Mesenchymal stem cell (in vitro differentiated cells and primary cell): ENCODE measurements around the gene ENPP3.

Source experiments
- DNase-seq: peaks from one replicate; pipeline ENCODE4 v3.0.0-alpha.2; 2013
- H2AFZ ChIP-seq: one replicate; pipeline ENCODE4 v1.6.1; 2013; ENCODE audit warnings: low read depth, mild to moderate bottlenecking, control low read depth, inconsistent platforms, low read length, moderate library complexity
- H2AK5ac ChIP-seq: 2 replicates; pipeline ENCODE4 v1.6.1; 2013; ENCODE audit warnings: low read length, moderate library complexity, mild to moderate bottlenecking, inconsistent platforms; ENCODE audit not compliant: severe bottlenecking
- H2BK120ac ChIP-seq: one replicate; pipeline ENCODE4 v1.6.1; 2013; ENCODE audit warnings: low read depth, mild to moderate bottlenecking, inconsistent platforms, low read length, moderate library complexity
- H2BK12ac ChIP-seq, 2 experiments: one replicate each; pipeline ENCODE4 v1.6.1; 2013; ENCODE audit warnings: inconsistent platforms in 2 of 2, low read length in 2 of 2, mild to moderate bottlenecking in 2 of 2, moderate library complexity in 2 of 2, control low read depth in 1 of 2
- H2BK15ac ChIP-seq: one replicate; pipeline ENCODE4 v1.6.1; 2013; ENCODE audit warnings: mild to moderate bottlenecking, low read depth, inconsistent platforms; ENCODE audit not compliant: poor library complexity, severe bottlenecking
- H2BK5ac ChIP-seq: 2 replicates; pipeline ENCODE4 v1.6.1; 2013; ENCODE audit warnings: low read depth, mild to moderate bottlenecking, low read length, control low read depth, inconsistent platforms; ENCODE audit not compliant: poor library complexity, severe bottlenecking
- H3K14ac ChIP-seq, 2 experiments: one replicate each; pipeline ENCODE4 v1.6.1; 2013; ENCODE audit warnings: inconsistent platforms in 2 of 2, low read length in 2 of 2, control low read depth in 1 of 2, mild to moderate bottlenecking in 1 of 2, moderate library complexity in 1 of 2
- H3K18ac ChIP-seq, 2 experiments: one replicate each; pipeline ENCODE4 v1.6.1; 2013; ENCODE audit warnings: inconsistent platforms in 2 of 2, low read length in 2 of 2, control low read depth in 1 of 2, low read depth in 1 of 2, mild to moderate bottlenecking in 1 of 2
- H3K23ac ChIP-seq, 2 experiments: one replicate each; pipeline ENCODE4 v1.6.1; 2013; ENCODE audit warnings: inconsistent platforms in 2 of 2, low read length in 2 of 2, mild to moderate bottlenecking in 2 of 2, moderate library complexity in 2 of 2, control low read depth in 1 of 2
- H3K27ac ChIP-seq: 2 replicates; pipeline ENCODE4 v1.5.1; 2013; ENCODE audit warnings: mild to moderate bottlenecking, moderate library complexity, low read length, control low read depth, inconsistent platforms; ENCODE audit not compliant: poor library complexity, severe bottlenecking
- H3K27me3 ChIP-seq, 2 experiments: 2 replicates each; pipeline versions ENCODE4 v1.6.1 to v1.7.0; 2013; ENCODE audit warnings: low read length in 2 of 2, mild to moderate bottlenecking in 2 of 2, moderate library complexity in 2 of 2, control low read depth in 1 of 2, inconsistent platforms in 1 of 2; ENCODE audit not compliant: control insufficient read depth in 1 of 2, insufficient read depth in 1 of 2
- H3K36me3 ChIP-seq, 2 experiments: 2 replicates each; pipeline versions ENCODE4 v1.6.1 to v1.7.0; 2013; ENCODE audit warnings: low read length in 2 of 2, control low read depth in 1 of 2, inconsistent platforms in 1 of 2, low read depth in 1 of 2, mild to moderate bottlenecking in 1 of 2; ENCODE audit not compliant: insufficient read depth in 2 of 2, control insufficient read depth in 1 of 2
- H3K4ac ChIP-seq, 2 experiments: one replicate each; pipeline ENCODE4 v1.6.1; 2013; ENCODE audit warnings: inconsistent platforms in 2 of 2, low read length in 2 of 2, mild to moderate bottlenecking in 2 of 2, moderate library complexity in 2 of 2, control low read depth in 1 of 2, low read depth in 1 of 2
- H3K4me1 ChIP-seq: 2 replicates; pipeline ENCODE4 v1.6.1; 2013; ENCODE audit warnings: low read depth, low read length, control low read depth; ENCODE audit not compliant: control insufficient read depth, insufficient read depth
- H3K4me2 ChIP-seq: 2 replicates; pipeline ENCODE4 v1.6.1; 2013; ENCODE audit warnings: low read length, mild to moderate bottlenecking, inconsistent platforms; ENCODE audit not compliant: poor library complexity, severe bottlenecking
- H3K4me3 ChIP-seq, 2 experiments: 2 replicates each; pipeline versions ENCODE4 v1.5.1 to v1.7.0; 2013; ENCODE audit warnings: low read length in 2 of 2, mild to moderate bottlenecking in 2 of 2, control low read depth in 1 of 2, low read depth in 1 of 2; ENCODE audit not compliant: insufficient read depth in 1 of 2
- H3K79me1 ChIP-seq: replicated peaks from 2 replicates; pipeline ENCODE4 v1.6.1; 2013; ENCODE audit warnings: mild to moderate bottlenecking, control low read depth, low read length, inconsistent platforms; ENCODE audit not compliant: poor library complexity, severe bottlenecking
- H3K9ac ChIP-seq: 2 replicates; pipeline ENCODE4 v1.7.0; 2013; ENCODE audit warnings: mild to moderate bottlenecking, low read length, moderate library complexity
- H3K9me3 ChIP-seq: 2 replicates; pipeline ENCODE4 v1.7.0; 2013; ENCODE audit warnings: mild to moderate bottlenecking, low read length; ENCODE audit not compliant: control insufficient read depth
- H4K8ac ChIP-seq: one replicate; pipeline ENCODE4 v1.6.1; 2013; ENCODE audit warnings: inconsistent platforms, mild to moderate bottlenecking, low read length, moderate library complexity
- H4K91ac ChIP-seq: one replicate; pipeline ENCODE4 v1.6.1; 2013; ENCODE audit warnings: mild to moderate bottlenecking, low read length, inconsistent platforms
- WGBS: methylation state at CpG from one replicate; pipeline ENCODE4 v1.1.7; 2013; ENCODE audit warnings: mixed read lengths; 5-methylcytosine and 5-hydroxymethylcytosine counted together

The ENPP3 gene

GRCh38 chr6:131761060-131761761 lies 124.1 kb downstream of the ENPP3 start:
- H4K8ac ChIP-seq, result no peak overlapping the region
- no peak overlapping the region for H2BK12ac ChIP-seq
- H3K4me3 ChIP-seq, result no peak overlapping the region
- H2BK15ac ChIP-seq, result no peak overlapping the region
- no peak overlapping the region for H2BK120ac ChIP-seq
- no peaks in the 10 kb centered on the region for H3K4me1 ChIP-seq
- no peak overlapping the region for H3K4me2 ChIP-seq
- no peak overlapping the region for H2AFZ ChIP-seq
- no peak for DNase-seq
- H3K27ac ChIP-seq, result no peak overlapping the region
- no peak overlapping the region for H2AK5ac ChIP-seq
- no peak overlapping the region for H4K91ac ChIP-seq
- no peaks in the 10 kb centered on the region for H3K27me3 ChIP-seq
- H3K4ac ChIP-seq, result no peak overlapping the region
- no peaks in the 10 kb centered on the region for H3K79me1 ChIP-seq
- no peak overlapping the region for H2BK5ac ChIP-seq
- no CpG with 5 or more reads among the region's 6 CpGs for WGBS
- no peak overlapping the region for H3K9ac ChIP-seq
- H3K36me3 ChIP-seq, result no peaks in the 10 kb centered on the region
- H3K14ac ChIP-seq, result no peak overlapping the region
- no peaks in the 10 kb centered on the region for H3K9me3 ChIP-seq
- H3K18ac ChIP-seq, result no peak overlapping the region
- no peak overlapping the region for H3K23ac ChIP-seq

- Histone ChIP-seq H3K4ac (no peak overlapping the region), H3K4me3 (no peak overlapping the region), H3K27ac (no peak overlapping the region), H2BK5ac (no peak overlapping the region), H2BK120ac (no peak overlapping the region), H2AFZ (no peak overlapping the region), H4K91ac (no peak overlapping the region), H3K4me2 (no peak overlapping the region), H3K36me3 (no peaks in the 10 kb centered on the region), H3K27me3 (no peaks in the 10 kb centered on the region), H3K9me3 (no peaks in the 10 kb centered on the region), H3K23ac (no peak overlapping the region), H3K18ac (peak overlapping the region in 1 of 2 experiments; percentile 66), H2BK12ac (no peak overlapping the region), H2BK15ac (no peak overlapping the region), H3K9ac (no peak overlapping the region), H3K14ac (no peak overlapping the region), H2AK5ac (no peak overlapping the region), H4K8ac (no peak overlapping the region), H3K79me1 (no peaks in the 10 kb centered on the region), H3K4me1 (no peaks in the 10 kb centered on the region)
- no peak for DNase-seq
- WGBS, result 80% methylated on average over 1 of the region's 1 CpG
These were observed 124.6 kb downstream of the ENPP3 start for GRCh38 chr6:131761762-131762067.

GRCh38 chr6:131762984-131763383 lies 125.9 kb downstream of the ENPP3 start:
- Histone ChIP-seq H3K27ac (no peak overlapping the region), H2BK120ac (no peak overlapping the region), H3K27me3 (no peaks in the 10 kb centered on the region), H3K4me2 (no peak overlapping the region), H3K79me1 (no peaks in the 10 kb centered on the region), H3K23ac (no peak overlapping the region), H2BK12ac (no peak overlapping the region), H4K8ac (no peak overlapping the region), H3K14ac (no peak overlapping the region), H2BK15ac (no peak overlapping the region), H3K9ac (no peak overlapping the region), H3K9me3 (no peaks in the 10 kb centered on the region), H2AFZ (no peak overlapping the region), H4K91ac (no peak overlapping the region), H2BK5ac (no peak overlapping the region), H3K36me3 (no peaks in the 10 kb centered on the region), H2AK5ac (no peak overlapping the region), H3K4ac (no peak overlapping the region), H3K4me3 (no peak overlapping the region), H3K4me1 (no peaks in the 10 kb centered on the region), H3K18ac (no peak overlapping the region)
- WGBS, result 93% methylated on average over 2 of the region's 2 CpGs
- DNase-seq, result peak; percentile 21

GRCh38 chr6:131763749-131764148 lies 126.6 kb downstream of the ENPP3 start:
- 97% methylated on average over 1 of the region's 1 CpG for WGBS
- Histone ChIP-seq H3K14ac (no peak overlapping the region), H2AFZ (no peak overlapping the region), H3K27ac (no peak overlapping the region), H2BK12ac (peak overlapping the region in 1 of 2 experiments; percentile 52), H3K79me1 (no peaks in the 10 kb centered on the region), H4K8ac (no peak overlapping the region), H3K4me1 (no peaks in the 10 kb centered on the region), H3K23ac (no peak overlapping the region), H3K9ac (no peak overlapping the region), H3K4me2 (no peak overlapping the region), H2BK5ac (no peak overlapping the region), H4K91ac (no peak overlapping the region), H3K36me3 (no peaks in the 10 kb centered on the region), H3K18ac (no peak overlapping the region), H2BK120ac (no peak overlapping the region), H3K4me3 (no peak overlapping the region), H2BK15ac (no peak overlapping the region), H3K9me3 (no peaks in the 10 kb centered on the region), H3K4ac (no peak overlapping the region), H2AK5ac (no peak overlapping the region), H3K27me3 (no peaks in the 10 kb centered on the region)
- DNase-seq, result no peak
